Measurements from ENCODE around the gene MT1H.
"Not testable (repeated sequence)": the region's sequence is repeated elsewhere in the genome, so short reads cannot be mapped to it uniquely, and the experiment has no call there.

GRCh38 chr16:56623184-56623583 is 46.4 kb upstream of the MT1H start:
- TF ChIP-seq CTCF (IDR thresholded peaks at IDR 0.05; ENCODE audit: poor library complexity); EZH2 (IDR thresholded peaks at IDR 0.05; ENCODE audit: borderline replicate concordance); EZH2phosphoT487 (IDR thresholded peaks at IDR 0.05; ENCODE audit: low read depth, severe bottlenecking, unreplicated experiment): not testable (repeated sequence)
